Endothelial cell of umbilical vein (primary cell): Measurements from ENCODE around the gene SNX25.

Experiments
- POLR2AphosphoS5 ChIP-seq: IDR thresholded peaks from 2 replicates; pipeline ENCODE4 v1.6.1; 2012; ENCODE audit warnings: low read depth, mild to moderate bottlenecking, control low read depth, low read length, moderate library complexity; ENCODE audit not compliant: insufficient read depth
- TF ChIP-seq, protein P1 (sequence below), 2 donors: IDR thresholded peaks; 1 replicate in 1 of 2; 2 replicates in 1 of 2; pipeline ENCODE4 v1.5.1; 2011; ENCODE audit warnings: low read length in 2 of 2, mild to moderate bottlenecking in 2 of 2, moderate library complexity in 2 of 2, control low read depth in 1 of 2, inconsistent platforms in 1 of 2, low read depth in 1 of 2; ENCODE audit not compliant: insufficient read depth in 1 of 2; ENCODE audit errors: extremely low read depth in 1 of 2

- TF ChIP-seq POLR2AphosphoS5: no peak
- TF ChIP-seq, protein P1, sequence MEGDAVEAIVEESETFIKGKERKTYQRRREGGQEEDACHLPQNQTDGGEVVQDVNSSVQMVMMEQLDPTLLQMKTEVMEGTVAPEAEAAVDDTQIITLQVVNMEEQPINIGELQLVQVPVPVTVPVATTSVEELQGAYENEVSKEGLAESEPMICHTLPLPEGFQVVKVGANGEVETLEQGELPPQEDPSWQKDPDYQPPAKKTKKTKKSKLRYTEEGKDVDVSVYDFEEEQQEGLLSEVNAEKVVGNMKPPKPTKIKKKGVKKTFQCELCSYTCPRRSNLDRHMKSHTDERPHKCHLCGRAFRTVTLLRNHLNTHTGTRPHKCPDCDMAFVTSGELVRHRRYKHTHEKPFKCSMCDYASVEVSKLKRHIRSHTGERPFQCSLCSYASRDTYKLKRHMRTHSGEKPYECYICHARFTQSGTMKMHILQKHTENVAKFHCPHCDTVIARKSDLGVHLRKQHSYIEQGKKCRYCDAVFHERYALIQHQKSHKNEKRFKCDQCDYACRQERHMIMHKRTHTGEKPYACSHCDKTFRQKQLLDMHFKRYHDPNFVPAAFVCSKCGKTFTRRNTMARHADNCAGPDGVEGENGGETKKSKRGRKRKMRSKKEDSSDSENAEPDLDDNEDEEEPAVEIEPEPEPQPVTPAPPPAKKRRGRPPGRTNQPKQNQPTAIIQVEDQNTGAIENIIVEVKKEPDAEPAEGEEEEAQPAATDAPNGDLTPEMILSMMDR (IDR thresholded peaks at IDR 0.05; ENCODE audit: extremely low read depth in 1 of 2, insufficient read depth in 1 of 2, low read depth in 1 of 2, low read length in 2 of 2): no peak
Measured at GRCh38 chr4:185167234-185167633, 42.2 kb upstream of the SNX25 start.
